GM18508 (cell line): ENCODE measurements around the gene CCDC86.

Source experiments
- ATAC-seq: cut with Tn5 transposase; IDR thresholded peaks from one replicate; pipeline ENCODE4 v1.9.1; 2021; ENCODE audit warnings: moderate number of reproducible peaks; ENCODE audit not compliant: insufficient read depth, unreplicated experiment

The CCDC86 gene

DNA sequence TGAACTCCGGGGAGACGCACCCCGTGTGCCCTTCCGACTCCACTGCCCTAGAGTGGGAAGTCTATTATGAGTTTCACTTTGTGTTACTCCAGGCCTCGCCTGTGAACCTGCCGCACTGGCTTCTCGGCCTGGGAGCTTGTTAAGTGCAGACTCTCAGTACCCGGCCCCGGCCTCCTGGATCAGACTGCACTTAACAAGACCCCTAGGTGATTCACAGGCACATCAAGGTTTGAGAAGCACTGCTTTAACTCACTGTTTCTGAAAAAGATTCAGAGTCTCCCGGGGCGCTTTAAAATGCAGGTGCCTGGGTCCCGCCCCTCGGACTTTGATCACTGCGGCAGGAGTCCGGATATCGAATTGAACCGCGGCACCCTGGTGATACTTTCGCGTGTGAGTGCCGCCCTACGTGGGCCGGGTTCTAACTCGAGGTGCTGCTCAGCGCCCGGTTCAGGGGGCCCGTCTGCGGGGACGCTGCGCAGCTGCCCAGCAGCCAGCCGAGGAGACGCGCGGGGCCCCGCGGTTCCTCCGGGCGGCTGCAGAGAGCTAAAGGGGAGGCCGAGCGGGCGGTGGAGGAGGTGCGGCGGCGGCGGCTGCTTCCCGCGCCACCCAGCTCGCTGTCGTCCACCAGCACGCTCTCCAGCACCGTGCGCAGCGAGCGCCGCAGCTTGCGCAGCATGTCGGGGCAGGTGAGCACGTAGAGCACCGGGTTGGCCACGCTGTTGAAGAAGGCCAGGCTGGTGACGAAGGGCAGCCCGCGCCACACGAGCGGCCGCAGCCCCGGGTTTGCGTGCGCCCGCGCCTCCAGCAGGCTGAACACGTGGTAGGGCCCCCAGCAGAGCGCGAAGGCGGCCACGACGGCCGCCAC, 10.4 kb downstream of the CCDC86 start:
- ATAC-seq = no peak

DNA sequence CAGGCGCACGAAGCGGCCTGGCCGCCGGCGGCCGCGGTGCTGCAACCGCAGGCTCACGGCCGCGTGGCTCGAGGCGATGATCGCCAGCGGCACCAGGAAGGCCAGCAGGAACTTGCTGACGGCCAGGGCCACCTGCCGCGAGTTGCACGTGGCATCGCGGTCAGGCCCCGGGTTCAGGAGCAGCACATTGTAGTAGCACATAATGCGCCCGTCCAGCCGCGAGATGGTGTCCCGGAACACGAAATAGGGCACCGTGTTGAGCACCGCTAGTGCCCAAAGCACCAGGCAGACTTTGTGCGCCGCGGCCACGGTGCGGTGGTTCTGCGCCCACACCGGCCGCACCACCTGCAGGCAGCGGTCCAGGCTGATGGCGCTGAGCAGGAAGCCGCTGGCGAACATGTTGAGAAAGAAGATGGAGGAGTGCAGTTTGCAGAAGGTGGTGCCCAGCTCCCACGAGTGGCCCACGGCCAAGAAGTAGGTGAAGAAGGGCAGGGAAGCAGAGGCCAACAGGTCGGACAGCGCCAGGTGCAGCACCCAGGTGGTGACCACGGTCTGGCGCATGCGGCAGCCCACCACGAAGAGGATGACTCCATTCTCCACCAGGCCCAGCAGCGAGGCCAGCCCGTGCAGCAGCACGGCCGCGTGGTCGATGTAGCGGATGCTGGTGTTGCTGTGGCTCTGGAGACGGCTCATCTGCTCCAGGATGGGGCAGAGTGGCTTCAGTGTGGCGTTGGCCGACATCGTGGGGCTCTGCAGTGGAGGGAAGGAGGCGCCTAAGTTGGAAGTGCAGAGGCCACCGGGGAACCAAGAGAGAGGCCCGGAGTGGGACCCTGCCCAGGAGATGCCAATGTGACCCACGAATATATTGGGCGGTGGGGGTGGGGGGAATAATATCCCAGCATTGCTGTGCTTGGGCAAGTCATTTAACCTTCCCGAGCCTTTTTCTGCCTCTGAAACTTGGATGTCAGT, 11.4 kb downstream of the CCDC86 start:
- no peak for ATAC-seq

DNA sequence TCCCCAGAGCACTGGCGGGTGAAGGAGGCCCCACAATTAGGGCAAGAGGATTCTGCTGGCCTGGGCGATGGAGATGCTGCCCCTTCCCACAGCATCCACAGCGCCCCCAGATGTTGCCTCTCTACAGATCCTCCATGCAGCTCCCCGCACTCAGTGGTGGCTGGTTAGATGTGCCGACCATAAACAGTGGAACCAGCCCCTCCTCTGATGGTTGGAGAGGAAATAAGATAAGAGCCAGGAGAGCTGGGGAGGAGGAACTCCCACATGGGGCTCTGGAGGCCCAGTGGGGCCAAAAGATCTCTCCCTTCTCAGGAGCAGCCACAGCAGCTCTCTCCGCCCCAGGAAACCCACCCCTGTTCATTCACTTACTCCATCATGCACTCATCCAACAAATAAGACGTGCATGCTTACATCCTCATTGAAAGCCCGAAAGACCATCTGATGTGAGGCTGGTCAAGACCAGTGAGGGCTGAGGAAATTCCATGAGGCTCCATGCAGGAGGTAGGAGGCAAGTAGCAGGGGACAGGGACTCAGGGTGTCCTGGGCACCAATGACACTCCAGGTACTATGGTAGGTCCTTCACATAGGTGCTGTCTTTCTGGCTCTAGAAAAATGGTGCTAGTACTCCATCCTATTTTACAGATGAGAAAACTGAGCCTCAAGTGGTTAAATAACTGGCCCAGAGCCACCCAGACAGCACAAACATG, 12.4 kb downstream of the CCDC86 start:
- ATAC-seq = no peak

DNA sequence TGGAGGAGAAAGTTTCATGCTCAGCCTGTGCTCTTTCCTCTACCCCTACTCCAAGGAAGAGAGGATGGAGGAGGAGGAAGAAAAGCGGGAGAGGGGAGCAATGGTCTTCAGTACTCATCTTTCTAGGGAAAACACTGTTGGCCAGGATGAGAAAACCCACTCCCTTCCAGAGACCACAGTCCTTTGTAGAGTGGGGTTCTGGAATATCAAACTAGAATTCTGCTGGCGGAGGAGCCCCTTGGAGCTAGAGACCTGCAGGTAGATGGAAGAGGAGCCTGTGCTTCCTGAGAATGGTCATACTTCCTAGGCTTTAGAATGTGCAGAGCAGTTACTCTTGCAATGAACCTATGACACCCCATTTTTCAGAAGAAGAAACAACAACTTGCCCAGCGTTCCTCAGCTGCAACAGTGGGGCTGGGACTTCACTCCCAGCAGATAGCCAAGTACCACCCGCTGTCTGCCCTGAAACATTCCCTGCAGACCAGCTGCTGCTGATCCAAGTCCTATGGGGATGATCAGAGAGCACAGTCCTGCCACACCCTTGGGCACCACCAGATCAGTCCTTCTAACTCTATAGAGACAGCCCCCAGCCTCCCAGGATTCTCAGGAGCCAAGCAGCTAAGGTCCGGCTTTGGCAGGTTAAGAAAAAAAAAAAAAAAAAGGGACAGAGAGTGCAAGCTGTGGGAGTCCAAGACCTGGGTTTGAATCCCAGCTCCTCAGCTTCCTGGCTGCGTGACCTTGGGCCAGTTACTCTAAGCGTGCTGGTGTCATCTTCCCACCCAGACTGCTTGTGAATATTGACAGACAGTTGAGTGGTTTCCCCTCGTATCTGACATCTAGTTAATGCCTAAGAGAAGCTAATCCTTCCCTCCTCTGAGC, 13.2 kb downstream of the CCDC86 start:
- ATAC-seq = no peak

DNA sequence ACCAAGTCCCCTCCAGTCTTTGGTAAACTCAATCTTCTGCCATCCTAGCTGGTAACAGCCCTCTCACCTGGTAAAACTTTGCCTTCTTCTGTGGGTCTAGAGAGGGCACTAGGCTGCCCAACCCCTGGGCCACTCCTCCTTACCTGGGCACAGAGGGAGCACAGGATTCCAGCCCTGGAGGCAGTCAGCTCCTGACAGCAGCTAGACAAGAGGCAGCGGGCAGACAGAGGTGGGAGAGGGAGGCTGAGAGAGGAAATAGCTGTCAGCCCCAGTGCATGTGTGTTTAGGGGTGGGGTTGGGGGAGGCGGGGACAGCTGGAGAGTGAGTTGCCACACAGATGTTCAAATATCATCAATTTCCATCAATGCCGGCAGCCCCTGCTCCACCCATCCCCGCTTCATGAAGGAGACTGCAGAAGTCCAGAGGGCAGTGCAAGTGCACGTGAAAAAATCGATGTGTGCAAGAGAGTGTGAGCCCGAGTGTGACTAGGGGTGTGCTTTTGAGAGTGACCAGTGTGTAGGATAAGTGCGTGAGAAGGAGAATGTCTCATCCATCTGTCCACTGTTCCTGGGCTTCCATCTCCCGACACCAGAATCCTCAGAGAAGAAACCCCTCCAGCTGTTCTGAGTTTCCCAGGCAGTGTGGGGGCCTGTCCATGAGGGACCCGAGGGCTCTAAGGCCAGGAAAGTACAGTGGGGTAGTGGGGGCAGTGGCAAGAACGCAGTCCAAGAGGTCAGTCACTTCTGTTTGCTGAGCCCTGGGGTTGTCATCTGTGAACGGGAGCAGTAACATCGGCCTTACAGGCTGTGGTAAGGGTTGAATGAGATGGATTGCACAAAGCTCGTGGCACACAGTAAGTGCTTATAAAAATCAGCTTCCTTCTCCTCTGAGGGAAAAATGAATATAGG, 14.1 kb downstream of the CCDC86 start, which contains the start of gene PTGDR2:
Gene PTGDR2 (minus strand): TSS at position 225 of the 908 bp plus-strand sequence. CDS start 2,228 bp downstream, outside the sequence.
- ATAC-seq = no peak

DNA sequence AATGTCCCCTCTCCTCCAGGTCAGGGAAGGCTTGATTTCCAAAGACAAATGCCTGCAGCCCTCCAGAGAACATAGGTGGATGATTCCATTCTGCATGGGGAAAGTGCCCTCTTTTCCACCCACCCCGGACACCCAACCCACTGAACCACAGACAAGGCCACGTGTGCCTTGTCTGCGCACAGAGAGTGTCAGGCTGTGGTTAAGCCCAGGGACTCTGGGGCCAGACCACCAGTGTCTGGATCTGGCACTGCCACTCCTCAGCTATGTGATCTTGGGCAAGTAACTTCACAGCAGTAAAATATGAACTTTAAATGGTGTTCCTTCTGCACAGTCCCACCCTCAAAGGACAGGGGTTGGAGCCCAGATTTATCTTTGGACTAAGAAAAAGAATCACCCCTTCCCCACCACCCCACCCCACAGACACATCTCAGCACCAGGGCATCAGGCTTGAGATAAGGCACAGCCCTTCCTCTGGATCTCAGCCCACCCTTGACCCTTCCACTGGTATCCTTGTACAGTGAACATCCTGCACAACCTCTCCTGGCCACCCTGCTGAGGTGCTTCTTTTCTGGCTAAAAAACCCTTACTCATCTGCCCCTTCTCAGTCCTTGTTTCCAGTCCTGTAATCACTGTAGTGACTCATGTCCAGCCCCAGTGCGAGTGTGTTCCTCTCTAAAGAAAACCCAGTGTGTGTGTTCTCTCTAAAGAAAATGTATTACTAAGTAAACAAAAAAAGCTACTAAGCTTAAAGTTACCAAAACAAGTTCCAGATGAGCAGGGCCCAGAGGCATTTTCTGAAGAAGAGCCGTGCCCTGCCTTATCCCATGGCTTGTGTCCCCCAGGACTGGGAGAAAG, 15.7 kb downstream of the CCDC86 start:
- ATAC-seq = no peak

DNA sequence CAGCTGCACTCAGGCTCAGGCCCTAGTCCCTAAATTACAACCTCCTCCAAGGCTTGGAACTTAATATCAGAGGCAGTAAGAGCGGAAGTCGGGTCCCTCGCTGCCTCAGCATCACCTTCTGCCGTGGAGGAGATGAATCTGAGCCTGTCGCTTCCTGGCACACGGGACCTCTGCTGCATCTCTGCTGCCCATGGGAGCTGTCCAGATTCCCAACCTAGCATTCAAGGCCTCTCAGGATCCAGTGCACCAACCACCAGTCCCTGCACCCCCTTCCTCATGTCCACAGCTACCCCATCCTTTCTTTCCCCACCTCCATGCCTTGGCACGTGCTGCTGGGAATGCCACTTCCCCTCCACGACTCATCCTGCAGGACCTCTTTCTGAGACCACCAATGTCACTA, 16.3 kb downstream of the CCDC86 start:
- ATAC-seq = no peak

DNA sequence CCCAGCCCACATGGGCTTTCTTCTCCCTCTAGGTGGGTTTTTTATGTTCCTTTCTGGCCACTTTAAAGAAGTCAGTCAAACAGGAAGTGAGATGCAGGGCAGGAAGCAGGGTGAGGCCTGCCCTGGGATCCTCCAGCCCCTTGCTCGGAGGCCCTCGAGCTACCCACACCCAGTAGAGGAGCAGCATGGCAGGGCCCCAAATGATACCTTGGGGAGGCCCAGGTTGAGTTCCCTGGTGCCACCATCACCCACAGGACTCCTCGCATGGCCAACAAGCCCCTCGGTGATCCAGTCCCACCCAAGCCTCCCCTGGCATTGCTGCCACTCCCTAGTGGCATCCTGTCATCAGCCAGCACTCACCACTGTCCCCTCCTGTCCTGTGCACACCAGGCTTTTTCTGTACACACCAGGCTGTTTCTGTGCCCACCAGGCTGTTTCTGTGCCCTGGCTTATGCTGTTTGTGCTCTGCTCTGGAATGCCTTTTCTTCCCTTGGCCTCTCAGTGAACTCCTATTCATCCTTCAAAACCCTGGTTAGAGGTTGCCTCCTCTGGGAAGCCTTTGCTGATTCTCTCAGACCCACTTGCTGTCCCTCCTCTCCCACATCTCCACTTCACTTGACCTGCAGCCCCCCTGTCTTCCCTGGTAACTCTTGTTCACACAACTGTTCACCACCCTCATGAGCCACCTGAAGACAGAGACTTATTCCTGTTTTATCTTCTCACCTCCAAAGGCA, 17.0 kb downstream of the CCDC86 start:
- ATAC-seq = no peak

DNA sequence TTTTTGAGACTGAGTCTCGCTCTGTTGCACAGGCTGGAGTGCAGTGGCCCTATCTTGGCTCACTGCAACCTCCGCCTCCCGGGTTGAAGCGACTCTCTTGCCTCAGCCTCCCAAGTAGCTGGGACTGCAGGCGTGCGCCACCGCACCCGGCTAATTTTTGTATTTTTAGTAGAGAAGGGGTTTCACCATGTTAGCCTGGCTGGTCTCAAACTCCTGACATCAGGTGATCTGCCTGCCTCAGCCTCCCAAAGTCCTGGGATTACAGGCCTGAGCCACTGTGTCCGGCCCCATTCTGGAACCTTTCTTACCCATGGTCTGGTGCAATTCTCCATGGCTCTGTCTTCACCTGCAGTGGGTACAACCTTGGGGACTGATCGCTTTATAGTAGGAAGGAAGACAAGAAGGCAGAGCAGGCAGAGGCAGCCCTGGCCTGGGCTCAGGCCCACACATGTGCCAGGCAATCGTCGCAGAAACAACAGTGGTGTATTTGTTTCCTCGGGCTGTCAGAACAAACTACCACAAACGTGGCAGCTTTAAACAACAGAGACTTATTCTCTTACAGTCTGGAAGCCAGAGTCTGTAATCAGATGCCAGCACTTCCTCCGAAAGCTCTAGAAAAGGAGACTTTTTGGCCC, 17.8 kb downstream of the CCDC86 start:
- ATAC-seq = no peak

DNA sequence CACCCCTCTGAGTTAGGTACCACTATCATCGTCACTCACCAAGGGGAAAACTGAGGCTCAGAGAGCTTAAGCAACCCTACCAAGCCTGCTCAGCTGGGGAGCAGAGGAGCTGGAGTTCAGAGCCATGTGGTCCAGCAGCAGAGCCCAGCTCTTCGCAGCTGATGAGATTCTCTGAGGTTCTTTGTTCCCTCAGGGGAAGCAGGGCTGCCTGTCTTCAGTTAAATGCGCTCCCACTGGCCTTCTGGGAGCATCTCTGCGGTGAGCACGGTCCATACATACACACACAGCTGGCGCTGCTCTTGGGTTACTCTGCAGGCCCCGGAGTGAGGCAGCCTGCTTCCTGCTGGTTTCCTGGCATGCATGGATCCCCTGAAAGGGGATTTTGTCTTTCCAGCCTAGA, 19.0 kb downstream of the CCDC86 start:
- ATAC-seq = no peak

DNA sequence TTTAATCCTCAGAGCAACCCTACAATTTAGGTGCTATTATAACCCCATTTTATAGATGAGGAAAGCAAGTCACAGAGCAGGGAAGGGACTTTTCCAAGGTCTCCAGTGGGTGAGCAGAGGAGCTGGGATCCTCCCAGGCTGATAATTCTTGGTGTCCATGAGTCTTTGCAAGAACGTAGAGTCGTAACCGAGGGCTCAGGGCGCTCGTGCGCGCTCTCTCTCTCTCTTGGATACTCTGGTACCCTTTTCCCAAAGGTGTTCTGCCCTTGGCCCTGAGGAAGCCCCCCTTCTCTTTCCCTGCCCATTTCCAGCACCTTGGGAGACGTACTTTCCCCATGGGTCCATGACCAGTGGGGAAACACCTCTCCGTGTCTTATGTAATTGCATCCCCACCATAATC, 20.3 kb downstream of the CCDC86 start:
- no peak for ATAC-seq

DNA sequence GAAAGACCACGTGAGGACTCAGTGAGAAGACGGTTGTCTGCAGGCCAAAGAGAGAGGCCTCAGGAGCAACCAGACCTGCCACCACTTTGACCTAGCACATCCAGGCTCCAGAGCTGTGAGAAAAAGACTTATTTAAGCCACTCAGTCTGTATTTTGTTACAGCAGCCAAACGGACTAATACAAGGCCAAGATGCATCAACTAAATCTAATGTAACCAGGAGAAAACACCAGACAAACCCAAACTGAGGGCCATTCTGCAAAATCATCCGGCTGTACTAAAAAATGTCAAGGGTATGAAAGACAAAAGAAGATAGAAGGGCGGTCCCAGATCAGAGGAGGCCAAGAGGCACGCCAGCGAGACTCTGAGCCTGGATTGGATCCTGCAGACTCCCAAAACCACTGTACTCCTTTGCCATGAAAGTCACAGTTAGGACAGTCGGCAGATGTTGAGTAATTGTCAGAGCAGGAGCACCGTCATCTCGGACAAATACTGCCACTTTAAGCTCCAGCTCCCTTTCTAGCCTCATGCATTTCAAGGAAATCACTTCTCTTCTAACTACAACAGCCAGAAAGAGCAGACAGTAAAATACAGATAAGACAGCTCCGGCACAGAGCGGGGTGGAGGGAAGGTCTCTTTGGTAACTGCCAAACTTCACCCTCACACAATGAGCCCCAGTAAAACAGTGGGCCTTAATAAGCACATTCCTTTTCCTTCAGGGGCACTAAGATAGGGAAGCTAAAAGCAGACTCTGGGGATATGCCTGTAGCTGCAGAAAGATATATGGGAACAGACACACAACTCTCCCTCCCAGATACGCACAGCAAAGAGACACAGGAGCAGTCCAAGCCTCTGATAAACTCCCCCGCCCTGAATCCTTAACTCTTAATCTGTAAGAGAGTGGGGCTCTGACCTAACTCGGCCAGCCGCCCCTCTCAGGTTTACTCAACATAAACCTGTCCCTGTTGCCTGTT, 21.9 kb downstream of the CCDC86 start:
- ATAC-seq = no peak

DNA sequence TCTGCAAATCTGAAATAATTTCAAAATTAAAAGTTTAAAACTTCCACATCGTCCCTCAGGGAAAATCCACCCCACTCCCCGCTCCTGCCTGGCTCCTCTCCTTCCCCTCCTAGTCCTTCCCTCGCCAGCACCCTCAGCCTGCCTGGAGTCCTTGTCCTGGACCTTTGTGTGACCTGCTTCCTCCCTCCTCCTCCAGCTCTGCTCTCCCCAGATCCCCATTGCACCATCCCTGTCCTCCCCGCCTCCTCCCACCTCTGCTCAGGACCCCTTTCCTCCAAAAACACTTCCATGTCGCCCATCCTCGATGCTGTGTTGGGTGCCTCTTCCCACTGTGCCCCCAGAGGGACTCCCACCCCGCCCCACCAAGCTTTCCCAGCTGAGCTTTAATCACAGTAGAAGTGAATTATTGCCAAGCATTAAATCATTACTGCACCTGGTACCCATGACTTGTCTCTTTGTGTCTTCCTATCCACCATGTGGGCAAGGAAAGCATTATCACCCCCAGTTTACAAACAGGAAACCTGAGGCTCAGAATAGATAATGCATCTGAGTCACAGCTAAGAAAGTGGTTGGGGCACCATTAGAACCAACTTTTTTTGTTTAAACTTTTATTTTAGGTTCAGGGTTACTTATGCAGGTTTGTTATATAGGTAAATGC, 23.1 kb downstream of the CCDC86 start:
- no peak for ATAC-seq

DNA sequence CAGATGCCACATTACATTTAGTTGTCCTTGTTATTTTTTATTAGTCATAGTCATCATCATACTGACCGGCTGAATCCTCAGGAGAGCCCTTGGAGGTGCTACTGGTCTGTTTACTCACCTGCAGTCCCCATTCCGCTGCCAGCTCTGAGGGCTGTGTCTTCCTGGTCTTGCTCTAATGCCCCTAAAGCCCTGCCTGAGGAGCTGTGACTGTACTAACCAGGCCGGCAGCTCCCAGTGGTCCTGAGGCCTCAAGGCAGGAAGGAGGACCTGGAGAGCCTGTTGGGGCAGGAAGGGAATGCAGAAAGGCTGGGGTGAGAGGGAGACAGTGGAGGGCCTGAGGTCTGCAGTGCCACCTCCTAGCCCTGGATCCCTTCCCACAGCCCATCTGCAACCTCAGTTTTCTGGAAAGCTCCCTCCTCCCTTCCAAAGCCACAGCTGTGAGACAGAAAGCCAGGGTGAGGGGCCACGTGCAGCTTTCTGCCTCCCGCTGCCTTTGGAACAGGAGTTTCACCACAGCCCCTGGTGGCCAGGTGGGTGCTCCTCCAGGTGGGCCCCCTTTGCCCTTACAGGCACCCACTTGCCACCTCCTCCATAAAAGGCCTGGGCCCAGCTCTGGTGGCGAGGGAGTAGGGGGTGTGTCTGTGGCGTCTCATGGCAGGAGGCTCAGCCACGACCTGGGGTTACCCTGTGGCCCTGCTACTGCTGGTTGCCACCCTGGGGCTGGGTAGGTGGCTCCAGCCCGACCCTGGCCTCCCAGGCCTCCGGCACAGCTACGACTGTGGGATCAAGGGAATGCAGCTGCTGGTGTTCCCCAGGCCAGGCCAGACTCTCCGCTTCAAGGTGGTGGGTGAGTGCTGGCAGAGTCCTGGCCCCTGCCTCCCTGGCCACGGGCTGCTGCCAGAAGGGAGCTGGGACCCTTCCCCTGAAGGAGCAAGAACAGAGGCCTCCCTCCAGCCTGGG, 25.3 kb downstream of the CCDC86 start, which contains the start of gene ZP1:
Gene ZP1 (plus strand): TSS at position 632 of the 960 bp plus-strand sequence. CDS start 20 bp downstream, at position 652.
- ATAC-seq = no peak
